AG09319 (cell line): Measurements from ENCODE around the gene OSBP2.

Experiments used
- DNase-seq: peaks from one replicate; pipeline ENCODE4 v3.0.0-alpha.2; 2010; ENCODE audit warnings: low read depth; ENCODE audit errors: extremely low read depth
- CTCF ChIP-seq: IDR thresholded peaks from 2 replicates; pipeline ENCODE4 v1.5.1; 2011; ENCODE audit warnings: low read depth, mild to moderate bottlenecking, inconsistent platforms, low read length, moderate library complexity

The OSBP2 gene

GRCh38 chr22:30694640-30695350, at the start of gene OSBP2:
Gene OSBP2 (plus strand): TSS chr22:30694874. CDS start chr22:30694910, 36 bp downstream.
- DNase-seq = no peak
- no peak for TF ChIP-seq CTCF

- no peak for DNase-seq
- TF ChIP-seq CTCF = no peak
Observed at GRCh38 chr22:30646518-30647160, 48.0 kb upstream of the OSBP2 start.

GRCh38 chr22:30647536-30647935, 47.1 kb upstream of the OSBP2 start:
- no peak for DNase-seq
- no peak for TF ChIP-seq CTCF

- TF ChIP-seq CTCF = no peak
- no peak for DNase-seq
Observed at GRCh38 chr22:30648825-30649224, 45.8 kb upstream of the OSBP2 start.

- DNase-seq = no peak
Observed at GRCh38 chr22:30649430-30650007, 45.2 kb upstream of the OSBP2 start.

GRCh38 chr22:30650508-30651116, 44.1 kb upstream of the OSBP2 start:
- no peak for TF ChIP-seq CTCF
- DNase-seq = no peak

More at GRCh38 chr22:30649430-30650007, 45.2 kb upstream of the OSBP2 start:
- TF ChIP-seq CTCF = no peak

GRCh38 chr22:30652852-30653251, 41.8 kb upstream of the OSBP2 start:
- TF ChIP-seq CTCF = no peak
- DNase-seq = no peak
